Loucy (cell line): Measurements from ENCODE around the gene CYLC2.

Experiments
- H2AFZ ChIP-seq: fragments of 200-600 bp; sonication (generic); 2 replicates; pipeline ENCODE4 v1.6.0; 2016; ENCODE audit warnings: antibody characterized with exemption, mild to moderate bottlenecking, low read length, moderate library complexity
- H3F3A ChIP-seq: fragments of 200-600 bp; 2 replicates; pipeline ENCODE4 v1.6.0; 2016; ENCODE audit warnings: antibody characterized with exemption, low read depth, mild to moderate bottlenecking
- H3K27me3 ChIP-seq: fragments of 200-600 bp; sonication (generic); 2 replicates; pipeline ENCODE4 v1.6.1; 2014; ENCODE audit warnings: low read length, mild to moderate bottlenecking; ENCODE audit not compliant: insufficient read depth, poor library complexity, severe bottlenecking
- H3K36me3 ChIP-seq: fragments of 200-600 bp; sonication (generic); 2 replicates; pipeline ENCODE4 v1.6.1; 2016; ENCODE audit warnings: low read length; ENCODE audit not compliant: insufficient read depth
- H3K4me1 ChIP-seq: fragments of 200-600 bp; sonication (generic); 2 replicates; pipeline ENCODE4 v1.5.1; 2014; ENCODE audit warnings: low read length, mild to moderate bottlenecking; ENCODE audit not compliant: insufficient read depth, poor library complexity, severe bottlenecking
- H3K4me2 ChIP-seq: fragments of 200-600 bp; sonication (generic); 2 replicates; pipeline ENCODE4 v1.6.0; 2014; ENCODE audit warnings: antibody characterized with exemption, low read length, low read depth, mild to moderate bottlenecking; ENCODE audit not compliant: poor library complexity, severe bottlenecking
- H3K4me3 ChIP-seq: fragments of 200-600 bp; sonication (generic); 2 replicates; pipeline ENCODE4 v1.5.1; 2014; ENCODE audit warnings: low read length, mild to moderate bottlenecking, mixed read lengths; ENCODE audit not compliant: poor library complexity, severe bottlenecking
- H3K79me2 ChIP-seq: fragments of 200-600 bp; sonication (generic); 2 replicates; pipeline ENCODE4 v1.6.1; 2014; ENCODE audit warnings: low read length; ENCODE audit not compliant: insufficient read depth
- H3K9ac ChIP-seq: fragments of 200-600 bp; sonication (generic); 2 replicates; pipeline ENCODE4 v1.6.0; 2014; ENCODE audit warnings: mild to moderate bottlenecking, low read depth, low read length, moderate library complexity; ENCODE audit not compliant: poor library complexity, severe bottlenecking
- H3K9me2 ChIP-seq: fragments of 200-600 bp; sonication (generic); replicated peaks from 2 replicates; pipeline ENCODE4 v1.6.1; 2016; ENCODE audit warnings: low read depth, low read length, mixed read lengths
- H3K9me3 ChIP-seq: fragments of 200-600 bp; sonication (generic); 2 replicates; pipeline ENCODE4 v1.6.1; 2014; ENCODE audit warnings: mild to moderate bottlenecking, antibody characterized with exemption, low read length, low read depth; ENCODE audit not compliant: insufficient read depth
- H4K20me1 ChIP-seq: fragments of 200-600 bp; sonication (generic); 2 replicates; pipeline ENCODE4 v1.6.0; 2014; ENCODE audit warnings: antibody characterized with exemption, low read length, mild to moderate bottlenecking; ENCODE audit not compliant: insufficient read depth, poor library complexity, severe bottlenecking
- EZH2phosphoT487 ChIP-seq: fragments of 200-600 bp; IDR thresholded peaks from 2 replicates; pipeline ENCODE4 v1.6.1; 2018; ENCODE audit warnings: antibody characterized with exemption, mild to moderate bottlenecking, moderate library complexity, borderline replicate concordance
- TF ChIP-seq, protein P1 (sequence below): fragments of 200-600 bp; sonication (generic); conservative IDR thresholded peaks from 2 replicates; pipeline ENCODE4 v1.5.1; 2014; ENCODE audit warnings: mild to moderate bottlenecking, antibody characterized with exemption, low read length

CYLC2 gene

DNA sequence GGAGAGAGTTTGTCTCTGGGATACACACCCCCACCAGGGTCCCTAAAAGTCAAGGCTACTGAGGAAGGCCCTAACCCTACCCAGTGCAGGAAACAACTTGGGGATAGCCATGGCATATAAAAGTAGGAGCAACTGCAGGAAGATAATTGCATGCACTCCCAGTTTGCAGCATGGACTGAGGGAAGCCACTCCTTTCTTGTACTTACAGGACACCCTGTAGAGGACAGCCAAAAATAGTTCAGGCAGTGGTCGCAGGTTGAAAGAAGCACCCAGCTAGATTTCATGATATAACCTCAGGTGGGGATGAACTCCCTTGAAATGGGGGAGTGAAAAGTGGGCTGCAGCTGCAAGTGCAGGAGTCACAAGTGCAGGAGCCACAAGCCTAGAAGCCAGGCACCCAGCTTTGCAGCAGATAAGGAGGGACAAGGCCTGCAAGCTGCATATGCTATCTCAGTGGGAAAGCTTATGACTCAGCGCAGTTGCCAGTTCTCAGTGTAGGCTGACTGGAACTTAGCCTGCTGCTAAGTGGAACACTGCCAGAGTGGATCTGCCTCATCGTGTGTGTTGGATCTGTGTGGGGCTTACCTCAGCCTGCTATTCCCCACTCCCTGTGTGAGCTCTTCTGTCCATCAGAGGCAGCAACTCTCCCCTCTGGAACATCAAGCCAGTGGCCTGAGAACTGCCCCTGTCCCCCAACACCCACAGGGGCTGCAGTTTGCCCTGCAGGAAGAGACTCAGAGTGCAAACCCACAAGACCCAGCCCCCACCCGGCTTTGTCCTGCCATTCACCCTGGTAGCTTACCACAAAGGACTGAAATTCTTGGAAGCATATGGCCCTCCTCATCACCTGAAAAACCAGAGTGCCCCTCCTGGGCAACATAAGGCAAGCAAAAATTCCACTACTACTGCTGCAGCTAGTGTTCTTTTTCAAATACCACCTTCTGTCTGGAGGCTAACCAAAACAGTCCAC is 42.7 kb downstream of the CYLC2 start:
- H3K36me3 ChIP-seq: no peaks in the 10 kb centered on the region
- no peaks in the 10 kb centered on the region for H3K79me2 ChIP-seq
- H4K20me1 ChIP-seq: no peaks in the 10 kb centered on the region
- no peak overlapping the region for H3K4me2 ChIP-seq
- no peaks in the 10 kb centered on the region for H3K4me1 ChIP-seq
- H3K4me3 ChIP-seq: no peak overlapping the region
- no peaks in the 10 kb centered on the region for H3K9me2 ChIP-seq
- H3F3A ChIP-seq: no peaks in the 10 kb centered on the region
- H3K27me3 ChIP-seq: no peaks in the 10 kb centered on the region
- no peaks in the 10 kb centered on the region for H3K9me3 ChIP-seq
- no peak overlapping the region for H3K9ac ChIP-seq
- TF ChIP-seq EZH2phosphoT487: no peak
- TF ChIP-seq, protein P1, sequence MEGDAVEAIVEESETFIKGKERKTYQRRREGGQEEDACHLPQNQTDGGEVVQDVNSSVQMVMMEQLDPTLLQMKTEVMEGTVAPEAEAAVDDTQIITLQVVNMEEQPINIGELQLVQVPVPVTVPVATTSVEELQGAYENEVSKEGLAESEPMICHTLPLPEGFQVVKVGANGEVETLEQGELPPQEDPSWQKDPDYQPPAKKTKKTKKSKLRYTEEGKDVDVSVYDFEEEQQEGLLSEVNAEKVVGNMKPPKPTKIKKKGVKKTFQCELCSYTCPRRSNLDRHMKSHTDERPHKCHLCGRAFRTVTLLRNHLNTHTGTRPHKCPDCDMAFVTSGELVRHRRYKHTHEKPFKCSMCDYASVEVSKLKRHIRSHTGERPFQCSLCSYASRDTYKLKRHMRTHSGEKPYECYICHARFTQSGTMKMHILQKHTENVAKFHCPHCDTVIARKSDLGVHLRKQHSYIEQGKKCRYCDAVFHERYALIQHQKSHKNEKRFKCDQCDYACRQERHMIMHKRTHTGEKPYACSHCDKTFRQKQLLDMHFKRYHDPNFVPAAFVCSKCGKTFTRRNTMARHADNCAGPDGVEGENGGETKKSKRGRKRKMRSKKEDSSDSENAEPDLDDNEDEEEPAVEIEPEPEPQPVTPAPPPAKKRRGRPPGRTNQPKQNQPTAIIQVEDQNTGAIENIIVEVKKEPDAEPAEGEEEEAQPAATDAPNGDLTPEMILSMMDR: no peak
- H2AFZ ChIP-seq: no peak overlapping the region

DNA sequence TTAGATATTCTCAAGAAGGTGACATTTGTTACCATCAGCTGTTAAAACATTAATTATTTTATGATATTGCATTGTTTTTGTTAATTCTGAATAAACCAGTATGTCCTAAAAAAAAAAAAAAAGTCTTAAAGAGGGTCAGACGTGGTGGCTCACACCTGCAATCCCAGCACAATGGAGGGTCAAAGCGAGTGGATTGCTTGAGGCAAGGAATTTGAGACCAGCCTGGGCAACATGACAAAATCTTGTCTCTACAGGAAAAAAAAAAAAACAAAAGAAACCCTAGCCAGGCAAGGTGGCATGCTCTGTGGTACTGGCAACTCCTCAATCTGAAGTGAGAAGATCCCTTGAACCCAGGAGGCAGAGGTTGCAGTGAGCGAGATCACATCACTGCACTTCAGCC is 46.8 kb downstream of the CYLC2 start:
- no peaks in the 10 kb centered on the region for H3K36me3 ChIP-seq
- no peak overlapping the region for H3K4me2 ChIP-seq

More for the DNA sequence above, 46.8 kb downstream of the CYLC2 start:
- no peak overlapping the region for H3K9ac ChIP-seq
- no peak overlapping the region for H3K4me3 ChIP-seq
- no peak overlapping the region for H2AFZ ChIP-seq
- H3K79me2 ChIP-seq: no peaks in the 10 kb centered on the region
- H3F3A ChIP-seq: no peaks in the 10 kb centered on the region
- TF ChIP-seq, protein P1: no peak
- no peak for TF ChIP-seq EZH2phosphoT487
- no peaks in the 10 kb centered on the region for H3K9me3 ChIP-seq
- no peaks in the 10 kb centered on the region for H3K9me2 ChIP-seq
- no peaks in the 10 kb centered on the region for H3K4me1 ChIP-seq
- no peaks in the 10 kb centered on the region for H4K20me1 ChIP-seq
- no peaks in the 10 kb centered on the region for H3K27me3 ChIP-seq
